Activated CD4-positive, alpha-beta T cell treated with anti-CD3 and anti-CD28 coated beads, Interleukin-2, amount 50 U/mL, for 24 hours (primary cell): ENCODE measurements around the gene POP7.

ENCODE experiments used
- DNase-seq, 2 donors: peaks; one replicate each; pipeline ENCODE4 v3.0.0-alpha.2; 2020; ENCODE audit warnings: low read depth in 1 of 2, low spot score in 1 of 2

The POP7 gene

GRCh38 chr7:100679129-100679926, 26.6 kb upstream of the POP7 start:
- no peak for DNase-seq

- no peak for DNase-seq
Observed at GRCh38 chr7:100679927-100680575, 25.9 kb upstream of the POP7 start.

- no peak for DNase-seq
Observed at GRCh38 chr7:100680576-100681271, 25.2 kb upstream of the POP7 start.

GRCh38 chr7:100681491-100682227, 24.3 kb upstream of the POP7 start:
- no peak for DNase-seq

GRCh38 chr7:100682228-100682741, 23.6 kb upstream of the POP7 start:
- DNase-seq, result no peak

- DNase-seq, result no peak
Observed at GRCh38 chr7:100682991-100683658, 22.8 kb upstream of the POP7 start.

GRCh38 chr7:100683659-100684533, 22.0 kb upstream of the POP7 start:
- no peak for DNase-seq

GRCh38 chr7:100684534-100685042, 21.3 kb upstream of the POP7 start:
- no peak for DNase-seq

- DNase-seq, result no peak
Observed at GRCh38 chr7:100685049-100685605, 20.8 kb upstream of the POP7 start.

- DNase-seq, result no peak
Observed at GRCh38 chr7:100685631-100686145, 20.2 kb upstream of the POP7 start.

- no peak for DNase-seq
Observed at GRCh38 chr7:100686201-100686821, 19.6 kb upstream of the POP7 start.

GRCh38 chr7:100686822-100687211, 19.1 kb upstream of the POP7 start:
- no peak for DNase-seq

- DNase-seq, result no peak
Observed at GRCh38 chr7:100687261-100687660, 18.7 kb upstream of the POP7 start.

- no peak for DNase-seq
Observed at GRCh38 chr7:100687751-100688300, 18.1 kb upstream of the POP7 start.

- DNase-seq, result no peak
Observed at GRCh38 chr7:100688326-100688860, 17.5 kb upstream of the POP7 start.

GRCh38 chr7:100689230-100690135, 16.4 kb upstream of the POP7 start:
- no peak for DNase-seq
